Osteoblast (primary cell): Measurements from ENCODE around the gene LMX1B. TPM values are rescaled to one million over a fixed set of nuclear protein-coding genes. Genes with fewer than 3 reads are reported as not detected.
"Not testable (repeated sequence)": the region's sequence is repeated elsewhere in the genome, so short reads cannot be mapped to it uniquely, and the experiment has no call there.

Experiments
- DNase-seq: peaks from one replicate; pipeline ENCODE4 v3.0.0; 2011; ENCODE audit warnings: low spot score, mixed read lengths; ENCODE audit not compliant: insufficient read length; ENCODE audit errors: missing footprints
- H2AFZ ChIP-seq: 2 replicates; pipeline ENCODE4 v1.6.0; 2011; ENCODE audit warnings: mild to moderate bottlenecking, low read length
- H3K27ac ChIP-seq: 2 replicates; pipeline ENCODE4 v1.5.1; 2011; ENCODE audit warnings: mild to moderate bottlenecking, low read depth, low read length, moderate library complexity
- H3K27me3 ChIP-seq: 2 replicates; pipeline ENCODE4 v1.6.0; 2012; ENCODE audit warnings: mild to moderate bottlenecking, control low read depth, inconsistent platforms, low read length, moderate library complexity; ENCODE audit not compliant: insufficient read depth
- H3K36me3 ChIP-seq: 2 replicates; pipeline ENCODE4 v1.5.1; 2011; ENCODE audit warnings: mild to moderate bottlenecking, low read length, control low read depth, moderate library complexity; ENCODE audit not compliant: insufficient read depth
- H3K4me1 ChIP-seq: 2 replicates; pipeline ENCODE4 v1.5.1; 2011; ENCODE audit warnings: mild to moderate bottlenecking, low read length, control low read depth, moderate library complexity; ENCODE audit not compliant: insufficient read depth
- H3K4me2 ChIP-seq: 2 replicates; pipeline ENCODE4 v1.6.0; 2011; ENCODE audit warnings: mild to moderate bottlenecking, low read length; ENCODE audit not compliant: insufficient read depth
- H3K4me3 ChIP-seq: fragments of 200-600 bp; sonication (generic); 3 replicates; pipeline ENCODE4 v1.5.1; 2012; ENCODE audit warnings: mild to moderate bottlenecking, low read length, inconsistent platforms; ENCODE audit not compliant: insufficient read depth
- H3K79me2 ChIP-seq: 2 replicates; pipeline ENCODE4 v1.6.0; 2012; ENCODE audit warnings: mild to moderate bottlenecking, low read length, control low read depth, inconsistent platforms; ENCODE audit not compliant: insufficient read depth
- H3K9me3 ChIP-seq: 2 replicates; pipeline ENCODE4 v1.5.1; 2011; ENCODE audit warnings: low read depth, low read length, control low read depth
- H4K20me1 ChIP-seq: 2 replicates; pipeline ENCODE4 v1.6.0; 2012; ENCODE audit warnings: mild to moderate bottlenecking, low read length, control low read depth; ENCODE audit not compliant: insufficient read depth
- total RNA-seq: library from RNA; depleted of rRNA; stranded (reverse); fragments of >200 nt; gene quantifications from 2 replicates; pipeline ENCODE4 v1.2.3, GENCODE V29; 2012
- TF ChIP-seq, protein P1 (sequence below): IDR thresholded peaks from 2 replicates; pipeline ENCODE4 v1.5.1; 2011; ENCODE audit warnings: mild to moderate bottlenecking, low read depth, low read length, moderate library complexity; ENCODE audit errors: extremely low read depth

Gene LMX1B
- total RNA-seq, 1 donor, result under 0.01 TPM

DNA sequence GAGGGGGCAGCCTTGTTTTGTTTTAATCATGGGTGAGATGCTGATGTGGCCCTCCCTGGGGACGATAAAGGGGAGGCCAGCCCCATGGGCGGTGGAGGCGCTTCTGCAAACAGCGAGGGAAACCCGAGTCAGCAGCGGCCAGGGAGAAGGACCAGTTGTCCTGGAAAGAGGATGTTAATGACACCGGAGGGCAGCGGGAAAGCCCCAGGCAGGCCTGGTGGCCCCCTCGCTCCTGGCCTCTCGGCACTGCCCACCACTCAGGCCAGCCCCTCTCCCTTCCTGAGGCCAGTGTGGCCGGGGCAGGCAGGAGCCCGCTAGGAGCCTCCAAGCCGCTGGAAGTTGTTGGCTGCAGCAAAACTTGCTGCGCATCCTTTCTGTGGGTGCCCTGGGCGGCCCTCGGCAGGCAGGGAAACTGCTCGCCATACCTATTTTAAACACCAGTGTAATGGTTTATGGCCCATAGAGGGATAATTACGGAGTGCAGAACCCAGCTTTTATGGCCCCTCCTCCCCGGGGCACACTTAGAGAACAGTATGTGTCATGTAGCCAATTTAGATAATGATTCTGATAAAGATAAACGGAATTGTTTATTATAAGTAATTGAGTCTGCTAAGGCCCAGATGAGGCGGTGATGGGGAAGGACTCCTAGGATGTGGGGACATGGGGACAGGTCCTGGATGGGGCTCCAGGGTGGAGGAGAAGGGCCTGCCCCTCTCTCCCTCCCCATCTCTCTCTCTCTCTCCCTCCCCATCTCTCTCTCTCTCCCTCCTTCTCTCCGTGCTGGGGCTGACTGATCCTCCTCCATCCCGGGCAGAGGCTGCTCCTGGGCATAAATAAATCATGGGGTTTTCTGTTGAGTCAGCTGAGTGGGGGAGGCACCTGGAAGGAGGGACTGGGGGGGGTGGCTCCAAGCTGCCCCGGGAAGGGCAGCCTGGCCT lies 36.9 kb downstream of the LMX1B start:
- TF ChIP-seq, protein P1, sequence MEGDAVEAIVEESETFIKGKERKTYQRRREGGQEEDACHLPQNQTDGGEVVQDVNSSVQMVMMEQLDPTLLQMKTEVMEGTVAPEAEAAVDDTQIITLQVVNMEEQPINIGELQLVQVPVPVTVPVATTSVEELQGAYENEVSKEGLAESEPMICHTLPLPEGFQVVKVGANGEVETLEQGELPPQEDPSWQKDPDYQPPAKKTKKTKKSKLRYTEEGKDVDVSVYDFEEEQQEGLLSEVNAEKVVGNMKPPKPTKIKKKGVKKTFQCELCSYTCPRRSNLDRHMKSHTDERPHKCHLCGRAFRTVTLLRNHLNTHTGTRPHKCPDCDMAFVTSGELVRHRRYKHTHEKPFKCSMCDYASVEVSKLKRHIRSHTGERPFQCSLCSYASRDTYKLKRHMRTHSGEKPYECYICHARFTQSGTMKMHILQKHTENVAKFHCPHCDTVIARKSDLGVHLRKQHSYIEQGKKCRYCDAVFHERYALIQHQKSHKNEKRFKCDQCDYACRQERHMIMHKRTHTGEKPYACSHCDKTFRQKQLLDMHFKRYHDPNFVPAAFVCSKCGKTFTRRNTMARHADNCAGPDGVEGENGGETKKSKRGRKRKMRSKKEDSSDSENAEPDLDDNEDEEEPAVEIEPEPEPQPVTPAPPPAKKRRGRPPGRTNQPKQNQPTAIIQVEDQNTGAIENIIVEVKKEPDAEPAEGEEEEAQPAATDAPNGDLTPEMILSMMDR, result no peak
- H3K4me2 ChIP-seq, result no peak overlapping the region
- H3K27ac ChIP-seq, result no peak overlapping the region
- no peaks in the 10 kb centered on the region for H3K4me1 ChIP-seq
- no peaks in the 10 kb centered on the region for H3K79me2 ChIP-seq
- H3K27me3 ChIP-seq, result peaks cover 12% of the 10 kb centered on the region
- H3K4me3 ChIP-seq, result no peak overlapping the region
- H2AFZ ChIP-seq, result no peak overlapping the region
- H3K36me3 ChIP-seq, result no peaks in the 10 kb centered on the region
- no peaks in the 10 kb centered on the region for H4K20me1 ChIP-seq
- no peaks in the 10 kb centered on the region for H3K9me3 ChIP-seq
- no peak for DNase-seq

DNA sequence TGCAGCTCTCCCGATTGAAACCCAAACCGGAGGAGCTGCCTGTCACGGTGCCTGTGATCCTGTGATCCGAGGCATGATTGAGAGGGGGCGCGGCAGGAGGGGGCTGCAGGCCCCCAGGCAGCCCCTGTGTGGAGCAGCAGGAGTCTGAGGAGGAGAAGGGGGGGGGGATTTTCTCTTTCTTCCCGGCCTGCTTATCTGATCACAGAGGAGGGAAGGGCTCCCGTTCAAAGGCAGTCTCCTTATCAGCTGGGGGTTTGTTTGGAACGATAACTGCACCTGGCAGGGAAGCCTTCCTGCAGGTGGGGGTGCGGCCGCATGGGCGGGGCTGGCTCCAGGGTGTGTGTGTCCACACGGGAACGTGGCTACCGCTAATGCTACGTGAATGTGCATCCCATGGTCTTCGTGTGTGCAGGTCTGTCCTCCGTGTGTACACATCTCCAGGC lies 38.4 kb downstream of the LMX1B start:
- no peak overlapping the region for H3K27ac ChIP-seq
- no peak overlapping the region for H3K4me2 ChIP-seq
- peaks cover 7% of the 10 kb centered on the region for H3K27me3 ChIP-seq
- H2AFZ ChIP-seq, result no peak overlapping the region
- H3K4me3 ChIP-seq, result no peak overlapping the region
- DNase-seq, result no peak
- no peaks in the 10 kb centered on the region for H3K4me1 ChIP-seq
- no peaks in the 10 kb centered on the region for H3K79me2 ChIP-seq
- H3K36me3 ChIP-seq, result no peaks in the 10 kb centered on the region
- H3K9me3 ChIP-seq, result no peaks in the 10 kb centered on the region
- H4K20me1 ChIP-seq, result no peaks in the 10 kb centered on the region
- TF ChIP-seq, protein P1, result no peak

DNA sequence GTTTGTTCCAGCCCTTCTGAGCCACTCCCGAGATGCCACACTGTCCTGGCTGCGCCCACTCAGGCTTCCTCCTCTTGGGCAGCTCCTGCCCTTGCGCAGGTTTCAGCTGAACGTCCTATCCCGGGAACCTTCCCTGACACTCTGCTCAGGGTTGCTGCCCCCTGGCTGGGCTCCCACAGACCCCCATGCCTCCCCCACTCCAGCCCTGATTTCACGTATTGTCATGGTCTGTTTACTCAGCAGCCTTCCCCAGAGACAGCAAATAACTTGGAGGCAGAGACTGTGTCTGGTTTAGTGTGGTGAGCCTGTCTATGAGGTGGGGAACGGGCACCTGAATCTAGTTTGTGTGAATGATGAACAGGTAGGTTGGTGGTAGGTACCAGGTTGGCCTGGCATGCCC lies 40.4 kb downstream of the LMX1B start:
- DNase-seq, result no peak
- no peaks in the 10 kb centered on the region for H3K36me3 ChIP-seq
- H4K20me1 ChIP-seq, result no peaks in the 10 kb centered on the region
- H3K27me3 ChIP-seq, result peaks cover 3% of the 10 kb centered on the region
- no peak overlapping the region for H3K27ac ChIP-seq
- H2AFZ ChIP-seq, result no peak overlapping the region
- no peaks in the 10 kb centered on the region for H3K79me2 ChIP-seq
- H3K4me1 ChIP-seq, result no peaks in the 10 kb centered on the region
- TF ChIP-seq, protein P1, result no peak
- H3K9me3 ChIP-seq, result no peaks in the 10 kb centered on the region
- H3K4me2 ChIP-seq, result no peak overlapping the region
- H3K4me3 ChIP-seq, result no peak overlapping the region

DNA sequence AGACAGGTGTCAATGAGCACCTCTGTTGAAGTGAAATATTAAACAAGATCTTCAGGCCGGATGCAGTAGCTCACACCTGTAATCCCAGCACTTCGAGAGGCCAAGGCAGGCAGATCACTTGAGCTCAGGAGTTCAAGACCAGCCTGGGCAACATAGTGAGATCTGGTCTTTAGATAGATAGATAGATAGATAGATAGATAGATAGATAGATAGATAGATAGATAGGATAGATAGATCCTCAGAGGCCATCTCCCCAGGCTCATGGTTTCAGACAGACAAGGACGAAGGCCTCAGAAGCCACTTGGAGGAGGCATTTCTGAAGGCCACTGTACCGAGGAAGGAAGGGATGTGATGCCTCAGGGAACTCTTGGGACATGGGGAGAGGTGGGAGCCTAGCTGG lies 42.5 kb downstream of the LMX1B start:
- H3K79me2 ChIP-seq, H3K27ac ChIP-seq, H3K4me3 ChIP-seq, H2AFZ ChIP-seq, DNase-seq, H3K4me1 ChIP-seq, H3K36me3 ChIP-seq, H3K27me3 ChIP-seq, H3K9me3 ChIP-seq, H4K20me1 ChIP-seq, H3K4me2 ChIP-seq: not testable (repeated sequence)
